Activated gamma-delta T cell treated with Interleukin-2 at 50 U/mL for 16 hours (primary cell): ENCODE data around the gene B3GNT5.
A peak's percentile ranks its signal among the peaks of the same experiment; 100 is the strongest.

Experiments
- DNase-seq: peaks from one replicate; pipeline ENCODE4 v3.0.0-alpha.2; 2020

B3GNT5 gene

DNA sequence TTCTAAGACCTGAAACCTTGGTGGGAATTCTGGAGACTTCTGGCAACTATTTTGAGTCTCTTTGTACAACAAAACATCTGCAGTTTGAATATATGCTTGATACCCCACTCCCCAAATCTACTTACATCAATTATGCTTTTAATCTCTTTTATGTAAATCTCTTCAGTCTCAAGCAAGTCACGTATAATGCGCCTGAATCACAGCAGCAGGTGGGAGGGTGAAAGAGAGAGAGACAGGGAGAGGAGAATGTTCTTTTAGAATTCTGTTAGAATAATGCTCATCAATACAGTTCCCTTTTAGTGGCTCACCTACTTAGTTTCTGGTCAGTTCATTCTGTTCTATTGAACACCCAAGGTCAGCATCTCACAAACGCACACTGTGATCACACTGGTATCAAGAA is 22.2 kb upstream of the B3GNT5 start:
- DNase-seq, result no peak

DNA sequence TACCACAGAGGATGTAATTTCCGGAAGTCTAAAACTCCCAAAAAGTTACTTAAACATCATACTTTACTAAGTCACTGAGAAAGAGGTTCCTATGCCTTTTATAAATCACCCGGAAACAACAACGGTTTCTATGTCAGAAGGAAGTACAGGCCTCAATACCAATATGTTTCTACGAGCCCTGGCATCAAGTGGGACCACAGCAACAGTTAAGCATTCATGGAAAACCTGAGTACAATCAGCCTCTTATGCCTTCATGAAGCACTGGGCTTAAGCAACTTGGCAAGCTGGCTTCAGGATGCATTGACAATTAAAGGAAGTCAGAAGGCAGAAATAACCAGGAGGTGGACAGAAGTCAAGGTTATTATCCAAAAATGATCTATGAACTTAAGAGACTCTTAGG is 19.1 kb upstream of the B3GNT5 start:
- no peak for DNase-seq

DNA sequence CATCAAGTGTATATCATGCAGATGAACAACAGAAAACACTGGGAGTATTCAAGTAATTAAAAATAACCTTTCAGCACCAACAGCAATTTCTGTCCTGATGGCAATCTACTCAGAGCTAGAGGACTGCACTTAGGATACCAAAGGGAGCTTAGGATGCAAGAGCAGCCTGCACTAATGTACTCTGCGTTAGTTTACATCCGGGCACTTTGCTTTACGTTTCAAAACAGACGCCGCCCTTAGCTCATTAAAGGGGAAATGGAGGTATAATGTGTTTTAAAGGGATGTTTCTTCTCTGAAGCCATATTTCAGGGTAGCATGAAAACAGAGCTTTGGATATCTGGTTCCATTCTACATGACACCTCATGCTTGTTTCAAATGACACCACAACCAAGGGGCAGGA is 14.0 kb upstream of the B3GNT5 start:
- DNase-seq, result no peak

DNA sequence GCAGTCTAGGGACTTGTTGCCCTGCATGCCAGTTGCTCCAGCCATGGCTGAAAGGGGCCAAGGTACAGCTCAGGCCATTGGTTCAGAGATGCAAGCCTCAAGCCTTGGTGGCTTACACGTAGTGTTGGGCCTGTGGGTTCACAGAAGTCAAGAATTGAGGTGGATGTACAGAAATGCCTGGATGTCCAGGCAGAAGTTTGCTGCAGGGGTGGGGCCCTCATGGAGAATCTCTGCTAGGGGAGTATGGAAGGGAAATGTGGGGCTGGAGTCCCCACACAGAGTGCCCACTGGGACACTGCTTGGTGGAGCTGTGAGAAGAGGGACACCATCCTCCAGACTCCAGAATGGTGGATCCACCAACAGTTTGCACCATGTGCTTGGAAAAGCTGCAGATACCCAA is 10.6 kb upstream of the B3GNT5 start:
- DNase-seq, result no peak

DNA sequence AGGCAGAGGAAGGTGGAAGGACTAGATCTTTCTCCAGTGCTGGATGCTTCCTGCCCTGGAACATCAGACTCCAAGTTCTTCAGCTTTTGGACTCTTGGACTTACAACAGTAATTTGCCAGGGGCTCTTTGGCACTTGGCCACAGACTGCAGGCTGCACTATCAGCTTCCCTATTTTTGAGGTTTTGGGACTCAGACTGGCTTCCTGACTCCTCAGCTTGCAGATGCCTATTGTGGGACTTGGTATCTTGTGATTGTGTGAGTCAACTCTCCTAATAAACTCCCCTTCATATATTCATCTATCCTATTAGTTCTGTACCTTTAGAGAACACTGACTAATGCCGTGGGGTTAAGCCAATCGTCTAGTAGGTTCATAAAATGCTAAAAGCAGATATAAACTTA is 8.8 kb upstream of the B3GNT5 start:
- no peak for DNase-seq

DNA sequence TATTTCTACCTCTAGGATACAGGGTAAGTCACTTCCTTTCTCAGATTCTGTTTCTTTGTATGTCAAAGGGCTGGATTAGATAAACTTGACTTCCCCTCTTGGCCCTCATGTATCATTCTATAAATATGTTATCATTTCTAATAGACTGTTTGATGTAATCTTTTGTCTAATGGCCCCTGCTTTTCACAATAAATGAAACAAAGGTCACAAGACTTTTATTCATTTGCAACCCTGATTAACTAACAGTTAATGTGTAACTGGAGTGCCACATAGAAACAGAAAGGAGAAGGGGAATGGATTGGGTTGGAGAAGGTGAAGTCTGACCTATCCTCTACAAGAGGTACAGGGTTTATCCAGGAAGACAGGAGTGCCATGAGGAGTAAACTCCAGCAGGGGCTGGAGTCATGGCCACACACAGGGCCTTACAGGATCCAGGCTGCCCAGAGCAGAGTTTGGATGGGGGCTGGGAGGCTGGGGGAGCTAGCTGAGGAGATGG is 8.0 kb upstream of the B3GNT5 start:
- DNase-seq, result no peak

DNA sequence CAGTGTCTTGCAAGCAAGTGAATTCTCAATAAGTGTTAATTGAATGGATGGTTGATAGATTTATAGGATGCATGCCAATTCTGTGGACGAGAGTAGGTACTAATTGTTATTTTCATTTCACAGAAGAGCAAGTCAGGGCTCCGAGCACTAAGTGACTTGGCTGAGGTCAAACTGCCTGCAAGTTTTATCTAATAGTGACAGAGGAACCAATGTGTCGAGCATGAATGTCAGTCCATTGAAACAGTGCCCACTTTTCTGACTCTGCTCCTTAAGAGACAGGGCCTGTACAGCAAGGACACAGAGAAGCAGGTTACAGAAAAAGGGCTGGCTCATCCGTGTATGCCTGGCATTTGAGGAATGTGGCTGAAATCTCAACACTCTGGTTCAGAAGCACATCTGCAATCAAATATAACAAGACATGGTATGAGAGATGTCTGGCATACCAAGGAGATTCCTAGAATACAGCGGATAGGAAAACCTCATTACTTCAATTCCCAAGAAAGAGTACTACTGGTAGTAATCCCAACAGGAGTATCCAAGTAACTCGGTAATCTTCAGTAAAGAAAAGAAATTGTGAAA is 6.0 kb upstream of the B3GNT5 start:
- no peak for DNase-seq

DNA sequence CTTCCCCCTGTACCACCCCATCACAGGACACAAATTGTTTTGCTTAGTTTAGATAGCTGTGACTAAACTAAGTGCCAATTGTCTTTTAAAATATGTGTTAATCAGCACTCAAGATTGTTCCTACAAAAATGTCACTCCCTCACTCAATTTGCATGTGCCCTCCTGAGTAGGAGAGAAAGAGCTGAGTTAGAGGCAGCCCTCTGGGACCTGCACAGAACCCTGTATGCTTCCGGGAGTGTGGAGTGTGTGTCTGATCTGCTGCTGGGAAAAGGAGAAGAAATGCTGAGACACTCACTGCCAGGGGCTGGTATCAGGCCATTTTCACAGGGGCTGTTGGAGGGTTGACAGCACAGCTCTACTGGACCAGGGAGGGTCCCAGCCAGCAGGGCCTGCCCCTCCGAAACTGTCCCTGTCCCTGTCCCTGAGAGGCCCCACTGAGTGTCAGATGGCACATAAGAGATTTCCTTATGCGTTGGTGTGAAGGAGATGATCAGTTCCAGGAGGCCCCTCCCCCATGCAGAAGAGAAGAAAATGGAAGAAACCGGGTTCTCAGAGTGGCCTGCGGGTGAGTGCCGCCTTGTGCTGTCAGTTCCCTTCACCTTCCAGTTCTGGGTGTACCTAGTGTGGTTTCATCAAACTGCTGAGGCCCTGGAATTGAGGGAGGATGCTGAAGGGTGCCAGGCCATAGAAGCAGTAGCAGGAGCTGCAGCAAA is 3.9 kb upstream of the B3GNT5 start:
- DNase-seq, result no peak

DNA sequence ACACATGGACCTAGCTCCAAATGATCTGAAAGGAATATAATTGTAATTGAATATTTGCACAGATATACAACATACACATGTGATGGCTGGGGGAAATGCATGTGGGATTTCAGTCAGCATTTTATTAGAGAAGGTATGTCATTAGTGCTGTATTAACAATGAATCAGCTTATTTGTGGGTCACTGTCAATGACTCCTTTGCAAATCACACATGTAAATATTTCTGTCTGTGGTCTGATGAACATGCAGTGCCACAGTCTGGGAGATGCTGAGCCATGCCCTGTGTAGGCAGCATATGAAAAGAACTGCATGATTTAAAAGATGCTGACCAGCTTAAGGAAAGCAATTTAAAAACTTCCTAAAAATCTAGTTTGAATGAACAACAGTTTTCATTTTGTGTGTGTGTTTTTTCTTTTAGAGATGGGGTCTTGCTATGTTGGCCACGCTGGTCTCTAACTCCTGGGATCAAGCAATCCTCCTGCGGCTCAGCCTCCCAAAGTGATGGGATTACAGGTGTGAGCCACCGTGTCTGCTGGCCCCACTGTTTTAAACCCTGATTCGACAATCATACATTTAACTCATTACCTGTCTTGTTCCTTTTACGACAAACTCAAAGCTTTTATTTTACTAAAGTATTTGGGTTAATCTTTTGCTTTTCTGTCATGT is 803 bp upstream of the B3GNT5 start:
- no peak for DNase-seq

DNA sequence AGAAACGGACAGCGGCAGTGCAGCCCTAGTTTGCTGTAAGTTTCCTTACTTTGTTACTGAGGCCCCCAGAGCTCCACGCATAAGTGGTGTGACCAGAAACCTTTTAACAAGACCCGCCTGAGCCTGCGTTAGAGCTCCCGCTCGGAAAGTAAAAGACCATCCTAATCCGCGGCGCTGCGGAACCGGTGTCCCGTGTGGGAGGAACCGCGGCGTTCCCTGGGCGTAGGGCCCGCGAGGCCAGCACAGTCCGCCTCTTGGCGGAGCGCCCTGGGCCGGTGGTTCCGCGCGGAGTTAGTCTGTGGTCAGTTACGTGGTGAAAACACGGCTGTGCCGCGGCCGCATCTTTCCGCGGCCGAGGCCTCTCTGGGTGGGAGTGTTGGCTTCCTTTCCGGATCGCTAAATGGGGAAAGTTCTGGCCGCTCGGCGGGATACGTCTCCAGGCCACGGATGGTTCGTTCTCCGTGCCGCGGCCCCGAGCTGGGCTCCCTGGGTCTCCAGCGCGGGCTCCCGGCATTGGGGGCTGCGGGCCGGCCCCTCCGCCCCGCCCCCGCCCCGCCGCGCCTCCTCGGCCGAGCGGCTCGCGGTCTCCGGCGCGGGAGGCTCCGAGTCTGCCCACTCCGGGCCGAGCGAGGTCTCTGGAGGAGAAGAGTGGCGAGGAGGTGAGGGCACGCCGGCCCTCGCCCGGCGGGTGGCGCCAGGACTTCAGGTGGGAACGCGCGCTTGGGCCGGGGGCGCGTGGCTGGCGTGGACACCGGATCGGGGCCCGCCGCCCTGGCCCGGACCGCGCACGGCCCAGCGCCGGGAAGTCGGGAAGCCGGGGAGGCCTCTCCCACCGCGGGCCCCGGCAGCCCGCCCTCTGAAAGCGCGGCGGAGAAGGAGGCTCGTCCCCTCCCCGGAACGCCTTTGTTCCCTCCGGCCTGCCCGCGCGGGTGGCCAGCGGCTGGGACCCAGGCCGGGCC is 754 bp downstream of the B3GNT5 start:
- no peak for DNase-seq

DNA sequence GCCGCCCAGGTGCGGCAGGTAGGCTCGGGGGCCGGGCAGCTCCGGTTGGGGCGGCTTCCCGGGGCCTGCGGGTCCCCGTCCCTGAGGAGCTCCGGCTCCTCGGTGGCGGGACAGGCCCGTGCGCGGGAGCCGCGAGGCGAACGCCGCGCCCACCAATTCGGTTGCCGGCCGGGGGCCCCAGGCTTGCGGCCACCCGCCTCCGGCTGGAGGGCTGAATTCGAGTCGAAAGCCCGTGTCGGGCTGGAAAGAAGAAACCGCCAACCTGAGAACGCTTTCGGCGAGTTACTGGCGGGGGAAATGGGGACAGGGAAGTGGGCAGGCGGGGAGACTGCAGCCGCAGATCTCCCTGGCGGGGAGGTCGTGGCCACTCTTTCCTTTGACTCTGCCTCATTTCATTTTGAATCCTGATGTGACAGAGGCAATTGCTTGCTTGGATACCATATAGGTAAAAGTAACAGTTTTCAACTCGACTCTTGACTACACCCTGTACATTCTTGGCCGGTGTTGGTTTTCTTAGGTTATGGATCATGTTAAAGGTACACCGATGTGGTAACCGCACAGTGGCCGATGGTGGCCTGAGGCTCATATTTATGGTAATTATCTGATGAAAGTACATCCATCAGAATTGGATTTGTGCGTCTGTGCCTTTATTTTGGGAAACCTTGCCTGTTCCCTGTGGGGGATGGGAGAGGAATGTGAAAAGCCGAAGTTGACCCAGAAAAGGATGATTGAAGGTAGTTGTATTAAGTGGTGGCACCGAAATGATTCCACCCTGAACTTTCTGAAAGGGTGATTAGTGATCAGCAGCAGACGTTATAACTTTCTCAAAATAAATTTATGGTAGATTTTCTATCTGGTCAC is 1.7 kb downstream of the B3GNT5 start:
- DNase-seq, result no peak

DNA sequence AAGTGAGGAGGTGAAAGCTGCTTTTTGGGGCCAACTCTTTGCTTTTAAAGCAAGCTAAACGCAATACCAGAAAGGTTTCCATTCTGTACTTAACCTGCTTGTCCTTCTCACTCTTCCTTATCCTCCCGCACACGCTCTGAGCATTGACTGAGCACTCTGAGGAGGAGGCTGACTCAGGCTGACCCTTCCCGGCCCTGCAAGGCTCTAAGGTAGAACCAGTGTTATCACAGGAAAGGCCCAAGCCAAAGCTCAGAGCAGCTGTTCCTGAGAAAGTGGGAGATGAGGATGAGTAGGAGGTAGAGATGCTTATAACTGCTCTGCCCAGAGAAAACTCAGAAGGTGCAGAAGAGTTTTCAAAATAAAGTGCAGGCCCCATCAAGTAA is 2.3 kb downstream of the B3GNT5 start:
- DNase-seq, result no peak

DNA sequence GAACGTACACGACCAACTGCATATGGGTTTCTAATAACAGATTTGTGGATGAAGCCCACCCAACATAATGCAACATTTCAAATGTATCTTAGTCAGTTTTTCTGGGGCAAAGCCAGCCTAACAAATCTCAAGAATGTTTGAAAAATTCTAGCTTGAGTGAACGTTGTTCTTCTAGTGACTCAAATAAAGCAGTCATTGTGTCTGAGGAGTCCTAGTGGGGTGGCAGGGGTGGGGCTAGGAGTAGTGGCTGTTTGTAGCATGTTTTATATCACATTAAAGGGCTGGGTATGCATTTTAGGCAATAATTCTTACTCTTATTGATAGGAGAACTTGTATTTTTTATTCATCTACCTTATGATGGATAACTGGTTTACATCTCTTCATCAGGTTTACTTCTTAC is 6.0 kb downstream of the B3GNT5 start:
- DNase-seq, result no peak

DNA sequence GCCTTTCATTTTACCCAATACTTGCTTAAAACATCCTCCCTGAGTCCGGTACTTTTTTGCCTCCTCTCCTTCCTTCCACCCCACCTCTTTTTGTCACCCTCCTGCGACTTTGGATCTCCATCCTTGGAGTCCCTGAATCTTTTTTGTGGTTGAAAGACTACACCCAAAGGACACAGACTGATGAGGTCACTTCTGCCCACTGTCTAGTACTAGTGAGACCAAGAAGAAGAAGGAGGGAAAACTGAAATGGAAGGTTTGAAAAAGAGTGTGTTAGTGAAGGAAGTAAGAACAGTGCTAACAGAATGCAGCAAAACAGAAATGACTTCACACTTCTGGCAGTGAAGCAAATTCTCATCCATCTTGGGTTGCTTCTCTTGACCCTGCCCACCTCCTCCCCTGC is 6.6 kb downstream of the B3GNT5 start:
- no peak for DNase-seq

DNA sequence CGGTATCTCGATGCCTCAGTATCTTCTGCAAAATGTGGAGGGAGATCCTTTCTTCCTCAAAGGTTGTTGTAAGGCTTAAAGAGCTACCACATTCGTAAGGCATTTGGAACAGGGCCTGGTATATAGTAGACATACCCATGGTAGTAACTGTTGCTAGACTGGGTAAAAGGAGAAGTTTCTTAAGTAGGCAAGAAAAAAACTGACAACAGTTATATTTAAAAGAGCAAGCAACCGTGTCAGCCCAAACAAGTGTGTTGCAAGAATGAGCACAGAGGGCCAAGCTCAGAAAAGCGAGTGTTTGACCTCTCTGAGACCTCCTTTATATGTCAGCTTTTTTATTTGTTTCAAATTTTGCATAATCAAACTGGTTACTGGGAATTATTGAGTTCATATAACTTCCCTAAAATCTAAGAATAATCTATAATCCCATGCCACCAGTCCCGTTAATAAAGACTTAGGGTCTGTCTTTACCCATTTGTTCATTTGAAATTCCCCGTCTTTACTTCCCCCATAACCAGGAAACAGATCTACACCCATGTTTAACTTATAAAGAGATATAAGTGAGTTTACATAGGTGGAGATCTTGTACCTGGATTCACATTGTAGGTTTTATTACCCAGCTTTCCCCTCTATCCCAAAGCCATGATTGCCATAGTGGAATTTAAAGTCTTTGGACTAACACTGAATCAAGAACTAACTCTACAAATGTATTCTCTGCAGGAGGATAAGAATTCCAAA is 7.3 kb downstream of the B3GNT5 start:
- no peak for DNase-seq

DNA sequence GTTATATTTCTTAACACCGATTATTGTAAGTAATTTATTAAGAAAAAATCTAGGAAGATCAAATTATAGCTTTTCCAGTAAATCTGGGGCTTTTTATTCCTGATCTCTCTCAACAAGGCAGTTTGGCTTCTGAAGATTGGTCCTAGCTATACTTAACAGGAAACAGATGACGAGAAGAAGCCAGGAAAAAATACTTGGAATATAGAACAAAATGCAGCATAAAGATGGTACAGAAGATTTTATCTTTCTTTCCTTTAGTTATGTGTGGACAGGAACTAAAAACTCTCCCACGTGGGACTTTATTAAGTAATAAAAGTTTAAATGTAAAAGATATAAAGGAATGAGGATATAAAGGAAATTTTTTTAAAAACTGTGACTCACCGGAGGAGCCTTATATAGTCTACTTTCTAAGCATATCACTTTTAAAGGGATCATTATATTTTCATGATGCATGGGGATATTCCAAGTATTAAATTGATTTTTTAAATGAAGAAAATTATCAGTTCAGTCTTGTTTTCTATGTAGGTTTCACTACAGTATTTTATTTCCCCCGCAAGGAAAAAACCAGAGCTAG is 8.2 kb downstream of the B3GNT5 start:
- DNase-seq, result no peak

DNA sequence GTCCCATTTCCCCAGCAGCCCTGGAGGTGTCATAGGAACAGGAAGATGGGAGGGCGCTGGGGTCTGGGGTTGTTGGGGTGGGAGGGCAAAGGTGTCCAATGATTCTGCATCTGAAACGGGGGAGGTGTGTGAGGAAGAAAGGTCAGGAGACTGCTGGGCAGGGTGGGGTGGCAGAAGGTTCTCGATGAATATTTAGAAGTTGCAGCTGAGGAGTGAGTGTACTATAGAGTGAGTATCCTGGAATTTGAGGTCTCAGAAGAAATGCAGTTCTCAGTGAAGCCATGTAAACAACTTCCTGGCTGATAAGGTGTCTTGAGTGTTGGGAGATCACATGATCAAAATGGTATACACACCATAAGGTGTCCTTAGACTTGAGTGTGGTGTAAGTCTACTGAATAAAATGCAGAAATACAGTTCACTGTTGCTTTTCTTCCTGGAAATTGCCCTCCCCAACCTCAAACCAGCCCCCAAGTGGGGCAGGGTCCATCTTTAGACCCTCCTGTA is 9.9 kb downstream of the B3GNT5 start:
- DNase-seq, result no peak

DNA sequence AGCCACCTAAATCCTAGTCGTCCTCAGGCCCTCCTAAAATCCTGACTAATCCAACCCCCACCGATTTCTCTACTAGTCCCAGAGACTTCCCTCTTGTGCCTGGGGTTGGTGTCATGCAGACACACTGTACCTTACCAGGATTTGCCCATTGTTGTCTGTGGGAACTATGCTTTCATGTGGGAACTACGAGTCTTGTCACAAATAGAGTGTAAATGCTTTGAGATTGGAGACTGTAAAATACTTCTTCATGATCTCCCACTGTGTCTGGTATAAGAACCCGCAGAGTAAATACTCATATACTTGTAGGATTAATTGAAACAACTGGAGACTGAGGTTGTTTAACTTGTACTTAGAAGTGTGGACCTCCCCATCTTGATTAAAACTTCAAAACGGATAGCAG is 11.2 kb downstream of the B3GNT5 start:
- no peak for DNase-seq

DNA sequence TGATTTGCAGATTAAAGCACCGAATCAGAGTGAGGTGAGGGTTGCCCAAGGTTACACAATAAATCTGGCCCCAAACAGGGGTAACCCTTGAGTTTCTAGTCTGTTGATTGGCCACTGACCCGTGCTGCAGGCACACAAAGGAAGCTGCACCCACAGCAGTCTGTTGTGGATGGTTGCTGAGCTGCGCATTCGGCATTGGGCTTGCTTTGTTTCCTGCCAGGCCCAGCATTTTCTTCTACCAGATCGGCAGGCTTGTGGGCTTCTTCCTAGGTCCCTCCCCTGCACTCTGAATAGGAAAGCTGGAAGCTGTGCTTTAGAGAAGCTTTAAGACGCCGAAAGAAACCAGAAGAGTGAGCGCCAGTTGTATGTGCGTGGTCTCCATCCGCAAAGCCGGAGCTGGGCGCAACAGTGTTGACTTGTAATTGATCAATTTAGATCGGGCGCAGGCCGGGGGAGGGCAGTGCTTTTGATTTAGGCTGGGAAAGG is 12.1 kb downstream of the B3GNT5 start:
- DNase-seq, result no peak

DNA sequence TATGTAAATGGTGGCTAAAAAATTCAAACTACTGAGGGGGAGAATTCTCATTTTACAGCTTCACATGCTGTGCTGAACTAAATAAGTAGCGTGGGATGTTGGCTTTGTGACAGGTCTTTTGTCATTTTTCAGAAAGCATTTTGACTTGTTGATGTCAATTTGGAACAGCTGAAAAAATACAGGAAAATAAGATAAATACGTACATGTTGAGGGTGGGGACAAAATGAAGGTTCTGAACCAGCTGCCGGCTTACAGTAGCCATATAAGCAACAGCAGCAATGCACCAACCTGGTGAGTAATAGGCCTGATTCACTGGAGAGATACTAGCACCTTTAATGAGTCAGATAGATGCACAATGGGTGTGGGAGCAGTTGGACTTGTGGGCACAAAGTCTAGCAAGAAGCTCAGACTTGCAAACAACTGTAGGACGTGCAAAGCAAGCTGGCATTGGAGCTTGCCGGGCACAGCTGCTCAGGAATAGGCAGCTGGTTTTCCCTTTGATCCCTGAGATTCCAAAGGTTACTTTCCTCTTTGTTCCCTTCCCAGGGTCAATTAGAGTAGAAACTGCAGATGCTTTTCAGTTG is 12.9 kb downstream of the B3GNT5 start:
- peak; percentile 26 for DNase-seq
